Stimulated activated CD8-positive, alpha-beta memory T cell treated with anti-CD3 and anti-CD28 coated beads, Interleukin-7, amount 100 ng/mL, for 48 hours (primary cell): ENCODE results near the gene HNRNPL.
A peak's percentile ranks its signal among the peaks of the same experiment; 100 is the strongest.
"Not testable (repeated sequence)": the region's sequence is repeated elsewhere in the genome, so short reads cannot be mapped to it uniquely, and the experiment has no call there.

Experiments
- DNase-seq, 2 donors: peaks; one replicate each; pipeline ENCODE4 v3.0.0-alpha.2; 2020; ENCODE audit warnings: low read depth in 1 of 2; ENCODE audit errors: extremely low read depth in 1 of 2

Gene HNRNPL

DNA sequence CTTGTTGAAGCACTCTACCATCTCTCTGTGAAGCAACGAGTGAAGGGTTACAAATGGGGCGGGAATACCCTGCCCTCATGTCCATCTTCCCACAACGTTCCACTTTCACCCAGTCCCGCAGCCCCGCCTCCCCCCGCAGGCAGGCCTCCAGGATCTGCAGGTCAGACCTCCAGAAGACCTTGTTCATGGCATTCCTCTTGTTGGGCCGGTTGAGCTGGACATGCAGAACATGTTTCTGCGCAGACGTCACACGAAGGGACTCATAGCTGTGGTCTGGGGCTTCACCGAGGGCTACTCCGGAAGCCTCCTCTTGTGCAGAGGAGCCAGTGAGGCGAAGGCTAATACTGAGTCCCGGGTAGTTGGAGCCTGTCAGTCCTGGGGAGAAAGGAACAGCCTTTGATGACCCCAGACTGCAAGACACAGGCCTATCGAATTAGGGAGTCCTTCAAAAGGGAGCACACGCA, 18.6 kb downstream of the HNRNPL start:
- DNase-seq: peak in 1 of 2 donors; percentile 25

DNA sequence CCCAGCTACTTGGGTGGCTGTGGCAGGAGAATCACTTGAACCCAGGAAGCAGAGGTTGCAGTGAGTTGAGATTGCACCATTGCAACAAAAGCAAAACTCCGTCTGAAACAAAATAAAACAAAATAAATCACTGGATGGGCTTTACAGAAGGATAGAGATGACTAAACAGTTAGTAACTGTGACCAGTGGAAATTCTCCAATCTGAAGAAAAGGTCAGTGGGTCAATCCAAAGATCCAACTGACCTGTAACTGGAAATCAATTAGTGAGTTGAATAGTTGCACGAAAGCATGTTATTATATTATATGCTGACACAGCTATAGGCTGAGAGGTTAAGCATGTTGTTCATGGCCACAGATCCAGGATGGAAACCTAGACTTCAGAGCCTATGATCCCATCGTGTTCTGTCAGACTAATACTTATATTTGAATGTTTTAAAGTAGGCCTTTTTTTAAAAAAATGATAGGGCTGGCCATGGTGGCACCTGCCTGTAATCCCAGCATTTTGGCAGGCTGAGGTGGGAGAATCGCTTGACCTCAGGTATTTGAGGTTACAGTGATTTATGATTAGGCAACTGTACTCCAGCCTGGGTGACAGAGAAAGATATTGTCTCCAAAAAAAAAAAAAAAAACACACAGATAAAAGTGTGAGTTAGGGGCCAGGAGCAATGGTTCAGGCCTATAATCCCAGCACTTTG, 19.6 kb downstream of the HNRNPL start:
- no peak for DNase-seq

DNA sequence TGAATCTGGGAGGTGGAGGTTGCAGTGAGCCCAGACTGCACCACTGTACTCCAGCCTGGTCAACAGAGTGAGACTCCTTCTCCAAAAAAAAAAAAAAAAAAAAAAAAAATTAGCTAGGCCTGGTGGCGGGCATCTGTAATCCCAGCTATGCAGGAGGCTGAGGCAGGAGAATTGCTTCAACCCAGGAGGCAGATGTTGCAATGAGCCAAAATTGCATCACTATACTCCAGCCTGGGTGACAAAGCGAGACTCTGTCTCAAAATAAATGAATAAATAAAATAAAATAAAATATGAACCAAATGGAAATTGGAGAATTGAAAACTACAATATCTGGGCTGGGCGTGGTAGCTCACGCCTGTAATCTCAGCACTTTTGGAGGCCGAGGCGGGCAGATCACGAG, 20.6 kb downstream of the HNRNPL start:
- not testable (repeated sequence) for DNase-seq

DNA sequence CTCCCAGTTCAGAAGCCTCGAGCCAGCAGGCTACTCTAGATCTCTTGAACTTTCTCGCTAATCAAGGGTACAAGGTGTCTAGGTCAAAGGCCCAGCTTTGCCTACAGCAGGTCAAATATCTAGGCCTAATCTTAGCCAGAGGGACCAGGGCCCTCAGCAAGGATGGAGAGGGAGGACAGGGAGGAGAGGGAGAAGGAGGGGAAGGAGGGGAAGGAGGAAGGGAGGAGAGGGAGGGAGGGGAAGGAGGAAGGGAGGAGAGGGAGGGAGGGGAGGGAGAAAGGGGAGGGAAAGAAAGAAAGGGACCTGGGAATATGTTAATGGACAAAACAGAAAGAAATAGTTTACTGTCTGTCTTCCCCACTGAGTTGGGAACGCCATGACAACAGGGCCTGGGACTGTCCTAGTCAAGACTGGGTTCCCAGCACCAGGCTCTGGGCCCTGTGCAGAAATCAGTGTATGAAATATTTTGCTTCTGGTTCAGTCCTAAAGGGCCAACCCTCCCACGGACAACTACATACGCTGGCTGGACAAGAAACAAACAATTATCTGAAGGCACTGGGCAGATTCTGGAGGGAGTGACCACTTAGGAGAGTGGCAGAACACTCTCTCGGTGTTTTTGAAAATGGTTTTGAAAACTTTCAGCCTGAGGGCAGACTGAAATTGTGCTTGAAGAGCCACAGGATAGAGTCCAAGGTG, 22.8 kb downstream of the HNRNPL start:
- DNase-seq: no peak

DNA sequence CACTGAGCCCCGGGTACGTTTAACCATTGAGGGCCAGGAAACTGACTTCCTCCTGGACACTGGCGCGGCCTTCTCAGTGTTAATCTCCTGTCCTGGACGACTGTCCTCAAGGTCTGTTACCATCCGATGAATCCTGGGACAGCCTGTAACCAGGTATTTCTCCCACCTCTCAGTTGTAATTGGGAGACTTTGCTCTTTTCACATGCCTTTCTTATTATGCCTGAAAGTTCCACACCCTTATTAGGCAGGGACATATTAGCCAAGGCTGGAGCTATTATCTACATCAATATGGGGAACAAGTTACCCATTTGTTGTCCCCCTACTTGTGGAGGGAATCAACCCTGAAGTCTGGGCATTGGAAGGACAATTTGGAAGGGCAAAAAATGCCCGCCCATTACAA, 23.9 kb downstream of the HNRNPL start:
- not testable (repeated sequence) for DNase-seq

DNA sequence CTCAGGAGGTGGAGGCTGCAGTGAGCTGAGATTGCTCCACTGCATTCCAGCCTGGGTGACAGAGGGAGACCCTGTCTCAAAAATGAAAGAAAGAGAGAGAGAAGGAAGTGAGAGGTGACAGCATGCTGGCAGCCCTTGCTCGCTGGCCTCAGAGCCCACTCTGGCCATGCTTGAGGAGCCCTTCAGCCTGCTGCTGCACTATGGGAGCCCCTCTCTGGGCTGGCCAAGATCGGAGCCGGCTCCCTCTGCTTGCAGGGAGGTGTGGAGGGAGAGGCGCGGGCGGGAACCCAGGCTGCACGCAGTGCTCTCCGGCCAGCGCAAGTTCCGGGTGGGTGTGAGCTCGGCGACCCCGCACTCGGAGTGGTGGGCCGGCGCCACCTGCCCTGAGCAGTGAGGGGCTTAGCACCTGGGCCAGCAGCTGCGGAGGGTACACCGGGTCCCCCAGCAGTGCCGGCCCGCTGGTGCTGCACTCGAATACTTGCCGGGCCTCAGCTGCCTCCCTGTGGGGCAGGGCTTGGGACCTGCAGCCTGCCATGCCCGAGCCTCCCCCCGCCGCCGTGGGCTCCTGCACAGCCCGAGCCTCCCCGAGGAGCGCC, 28.5 kb downstream of the HNRNPL start:
- not testable (repeated sequence) for DNase-seq

DNA sequence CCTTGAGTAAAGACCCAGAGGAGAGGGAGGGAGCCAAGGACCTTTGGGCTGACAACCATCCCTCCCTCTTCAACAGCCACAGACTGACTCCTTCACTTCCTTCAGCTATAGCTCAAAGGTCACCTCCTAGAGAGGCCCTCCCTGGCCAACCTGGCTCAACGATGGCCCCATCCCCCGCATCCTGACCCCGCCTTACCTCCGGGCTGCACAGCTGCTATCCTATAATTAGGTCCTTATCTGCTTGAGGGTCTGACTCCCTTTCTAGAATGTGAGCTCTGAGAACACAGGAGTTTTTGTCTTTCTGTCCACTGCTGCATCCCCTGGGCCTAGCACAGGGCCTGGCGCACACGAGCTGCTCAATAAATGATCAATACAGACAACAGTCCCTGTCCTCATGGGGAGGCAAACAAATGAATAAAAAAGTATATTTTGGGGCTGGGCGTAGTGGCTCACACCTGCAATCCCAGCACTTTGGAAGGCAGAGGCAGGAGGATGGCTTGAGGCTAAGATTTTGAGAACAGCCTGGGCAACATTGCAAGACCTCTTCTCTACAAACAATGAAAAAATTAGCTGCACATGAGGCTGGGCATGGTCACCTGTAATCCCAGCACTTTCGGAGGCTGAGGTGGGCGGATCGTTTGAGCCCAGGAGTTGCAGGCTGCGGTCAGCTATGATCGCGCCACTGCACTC, 30.4 kb downstream of the HNRNPL start:
- no peak for DNase-seq

DNA sequence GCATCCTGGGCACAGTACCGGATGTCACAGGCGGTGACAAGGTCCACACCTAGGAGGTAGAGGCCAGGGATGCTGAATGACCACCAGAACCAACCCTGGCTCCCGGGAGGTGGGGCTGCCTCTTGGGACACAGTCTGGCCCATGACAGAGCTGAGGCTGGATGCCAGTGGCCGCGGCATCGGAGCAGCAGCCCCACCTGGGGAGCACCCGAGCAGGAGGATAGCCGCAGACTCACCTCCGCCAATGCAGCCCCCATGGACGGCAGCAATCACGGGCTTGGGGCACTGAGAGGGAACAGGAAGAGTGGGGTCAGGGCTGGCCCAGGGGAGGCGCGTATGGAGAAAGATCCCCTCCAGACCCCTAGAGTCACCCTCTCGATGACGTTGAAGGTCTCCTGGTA, 32.7 kb downstream of the HNRNPL start:
- DNase-seq: no peak

DNA sequence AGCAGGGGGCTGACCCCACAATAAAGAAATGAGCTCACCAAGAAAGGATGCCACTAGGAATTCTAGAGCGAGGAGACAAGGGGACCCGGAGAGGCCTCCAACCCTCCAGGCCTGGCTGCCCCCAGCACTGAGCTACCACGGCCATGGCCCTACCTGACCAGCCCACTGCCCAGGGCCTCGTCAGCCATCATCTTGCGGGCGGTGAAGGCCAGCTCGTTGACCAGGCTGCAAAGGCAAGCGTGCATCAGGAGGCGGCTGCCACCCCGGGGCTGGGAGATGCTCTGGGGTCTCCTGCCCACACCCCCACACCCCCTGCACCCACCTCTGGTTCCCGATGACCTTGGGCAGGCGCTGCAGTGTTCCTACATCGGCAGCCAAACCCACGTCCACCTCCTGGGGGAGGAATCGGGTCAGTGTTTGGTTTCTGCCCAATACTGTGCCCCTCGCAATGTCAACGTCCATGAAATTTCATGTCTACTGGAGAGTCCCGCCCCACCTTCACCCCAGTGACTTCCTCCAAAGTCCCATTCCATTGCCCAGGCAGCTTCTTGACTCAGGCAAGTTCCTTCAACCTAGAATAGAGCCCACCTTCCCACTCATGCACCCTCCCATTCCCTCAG, 33.5 kb downstream of the HNRNPL start:
- no peak for DNase-seq

DNA sequence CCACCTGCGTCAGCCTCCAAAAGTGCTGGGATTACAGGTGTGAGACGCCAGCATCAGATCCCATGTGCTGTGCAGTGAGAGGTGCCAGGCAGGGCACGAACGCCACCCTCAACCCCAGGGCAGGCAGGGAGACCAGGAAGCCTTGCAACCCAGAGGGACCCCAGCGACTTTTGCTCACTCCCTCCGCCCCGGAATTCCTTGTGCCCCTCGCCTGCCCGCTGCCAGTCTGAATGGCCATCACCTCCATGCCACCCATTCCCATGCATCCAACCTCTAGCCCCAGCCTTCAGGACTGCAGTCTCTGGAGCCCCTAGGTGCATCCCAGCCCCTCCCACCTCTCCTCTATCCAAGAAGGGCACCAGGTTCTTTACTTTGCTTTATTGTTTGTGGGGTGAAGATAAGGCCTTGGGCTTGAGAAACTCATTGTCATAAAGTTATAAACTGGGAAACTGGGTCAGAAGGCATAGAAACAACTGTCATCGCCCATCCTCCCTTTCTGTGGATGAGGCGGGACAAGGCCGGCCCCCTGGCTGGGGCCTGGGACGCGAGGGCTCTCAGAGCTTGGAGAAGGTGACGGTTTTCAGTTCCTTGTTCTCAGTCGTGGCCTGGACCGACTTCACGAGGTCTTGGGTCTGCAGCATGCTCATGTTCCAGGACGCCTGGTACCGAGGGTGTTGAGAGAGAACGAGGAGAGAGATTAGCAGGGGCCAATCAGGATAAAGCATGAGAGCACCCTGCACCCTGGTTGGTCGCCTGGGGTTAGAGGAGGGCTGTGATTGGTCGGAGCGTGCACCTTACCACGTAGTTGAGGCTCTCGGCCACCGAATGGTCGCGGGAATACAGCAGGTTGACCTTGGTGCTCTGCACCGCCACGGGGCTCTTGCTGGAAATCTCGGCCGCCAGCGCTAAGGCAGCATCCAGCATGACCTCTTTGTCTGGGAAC, 34.5 kb downstream of the HNRNPL start:
- DNase-seq: no peak

DNA sequence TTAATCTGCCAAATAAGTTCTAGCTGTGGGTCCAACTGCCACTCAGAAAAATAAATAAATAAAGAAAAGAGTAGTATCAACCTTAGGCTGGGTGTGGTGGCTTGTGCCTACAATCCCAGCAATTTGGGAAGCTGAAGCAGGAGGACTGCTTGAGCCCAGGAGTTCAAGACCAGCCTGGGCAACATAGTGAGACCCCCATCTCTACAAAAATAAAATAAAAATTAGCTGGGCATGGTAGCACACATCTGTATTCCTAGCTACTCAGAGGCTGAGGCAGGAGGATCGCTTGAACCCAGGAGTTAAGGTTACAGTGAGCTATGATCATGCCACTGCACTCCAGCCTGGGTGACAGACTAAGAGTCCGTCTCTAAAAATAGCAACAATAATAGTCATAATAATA, 35.9 kb downstream of the HNRNPL start:
- not testable (repeated sequence) for DNase-seq

DNA sequence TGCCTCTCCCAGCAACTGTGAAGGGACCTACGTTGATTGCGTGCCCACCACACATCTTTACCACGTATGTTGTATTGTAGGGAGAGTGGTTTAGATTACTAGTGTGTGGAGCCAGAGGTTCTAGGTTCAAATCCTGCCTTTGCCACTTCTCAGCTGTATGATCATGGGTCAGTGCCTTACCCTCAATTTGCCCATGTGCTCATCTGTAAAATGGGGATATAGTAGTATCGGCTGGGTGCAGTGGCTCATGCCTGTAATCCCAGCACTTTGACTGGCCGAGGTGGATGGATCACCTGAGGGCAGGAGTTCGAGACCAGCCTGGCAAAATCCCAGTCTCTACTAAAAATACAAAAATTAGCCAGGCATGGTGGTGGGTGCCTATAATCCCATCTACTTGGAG, 36.5 kb downstream of the HNRNPL start:
- no peak for DNase-seq

DNA sequence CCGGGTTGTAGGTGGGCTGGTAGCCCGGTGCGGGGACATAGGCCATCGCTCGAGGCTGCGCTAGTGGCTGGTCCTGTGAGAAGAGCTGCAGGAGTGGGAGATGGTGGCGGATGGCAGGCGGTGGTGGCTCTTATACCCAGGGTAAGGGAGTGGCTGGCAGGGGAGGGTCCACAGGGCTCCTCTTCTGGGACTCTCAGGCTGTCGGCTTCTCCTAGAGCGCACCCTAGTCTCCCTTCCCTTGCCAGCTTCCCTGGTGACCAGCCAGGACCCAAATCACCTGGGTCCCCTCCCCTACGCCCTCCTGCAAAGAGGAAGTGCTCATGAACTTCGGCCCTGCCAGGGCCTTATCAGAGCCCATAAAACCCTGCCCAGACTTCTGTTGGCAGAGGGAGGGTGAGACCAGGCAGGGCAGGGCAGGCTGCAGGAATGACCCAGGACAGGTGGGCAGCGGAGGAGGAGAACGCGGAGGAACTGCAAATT, 36.9 kb downstream of the HNRNPL start, which contains the start of gene LGALS4:
LGALS4 (minus strand) TSS at position 105 of the 480 bp plus-strand sequence; CDS start at position 46, 59 bp downstream.
- DNase-seq: no peak

DNA sequence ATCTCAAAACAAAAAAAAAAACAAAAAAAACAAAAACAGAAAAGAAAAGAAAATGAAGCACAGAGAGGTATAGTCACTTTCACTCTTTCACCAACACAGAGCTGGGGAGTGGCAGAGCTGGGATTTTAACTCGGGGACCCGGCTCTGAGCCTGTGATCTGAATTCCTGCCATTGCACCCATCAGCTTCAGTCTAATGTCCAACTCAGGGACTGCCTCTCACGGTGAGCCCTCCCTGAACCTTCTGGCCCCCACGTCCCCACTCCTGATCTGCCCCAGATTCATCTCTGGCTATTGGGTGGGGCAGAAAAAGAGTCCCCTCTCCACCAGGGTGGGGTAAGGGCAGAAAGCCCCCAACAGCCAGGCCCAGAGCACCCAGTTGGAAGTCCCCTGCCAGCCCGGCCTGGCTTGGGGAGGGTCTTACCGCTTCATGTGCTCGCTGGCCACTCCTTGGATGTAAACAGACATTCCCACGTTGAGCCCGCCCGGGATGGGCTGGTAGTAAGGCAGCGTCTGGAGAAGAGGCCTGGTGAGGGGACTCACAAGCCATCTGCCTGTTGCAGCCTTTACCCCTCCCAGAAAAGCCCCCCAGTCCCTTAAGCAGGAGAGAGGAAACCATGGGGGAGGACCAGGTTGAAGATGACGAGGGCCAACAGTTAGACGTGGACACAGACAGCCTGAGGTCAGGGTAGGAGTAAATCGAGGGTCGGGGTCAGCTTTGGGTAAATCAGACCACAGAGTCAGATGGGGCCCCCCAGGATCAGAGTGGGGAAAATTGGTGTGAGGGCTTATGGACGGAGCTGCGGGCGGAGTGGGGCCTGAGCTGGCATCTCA, 37.6 kb downstream of the HNRNPL start:
- no peak for DNase-seq

DNA sequence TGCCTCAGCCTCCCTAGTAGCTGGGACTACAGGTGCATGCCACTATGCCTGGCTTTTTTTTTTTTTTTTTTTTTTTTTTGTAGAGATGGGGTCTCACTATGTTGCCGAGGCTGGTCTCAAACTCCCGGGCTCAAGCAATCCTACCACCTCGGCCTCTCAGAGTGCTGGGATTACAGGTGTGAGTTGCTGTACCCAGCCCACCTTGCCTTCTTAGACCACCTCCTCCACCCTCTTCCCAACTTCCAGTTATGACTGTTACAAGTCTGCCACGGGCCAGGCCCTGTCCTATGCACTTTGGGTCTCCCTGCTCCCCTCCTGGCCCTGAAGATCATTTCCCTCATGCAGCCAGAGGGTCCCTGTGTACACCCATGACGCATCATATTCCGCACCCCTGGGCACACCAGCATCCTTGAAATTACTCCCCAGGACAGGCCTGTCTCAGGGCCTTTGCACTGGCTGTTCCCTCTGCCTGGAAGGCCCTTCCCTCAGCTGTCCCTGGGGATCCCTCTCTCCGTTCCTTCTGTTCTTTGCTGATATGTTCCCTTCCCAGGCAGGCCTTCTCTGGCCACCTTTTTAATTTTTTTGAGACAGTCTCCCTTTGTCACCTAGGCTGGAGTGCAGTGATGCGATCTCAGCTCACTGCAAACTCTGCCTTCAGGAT, 40.1 kb downstream of the HNRNPL start:
- DNase-seq: no peak

DNA sequence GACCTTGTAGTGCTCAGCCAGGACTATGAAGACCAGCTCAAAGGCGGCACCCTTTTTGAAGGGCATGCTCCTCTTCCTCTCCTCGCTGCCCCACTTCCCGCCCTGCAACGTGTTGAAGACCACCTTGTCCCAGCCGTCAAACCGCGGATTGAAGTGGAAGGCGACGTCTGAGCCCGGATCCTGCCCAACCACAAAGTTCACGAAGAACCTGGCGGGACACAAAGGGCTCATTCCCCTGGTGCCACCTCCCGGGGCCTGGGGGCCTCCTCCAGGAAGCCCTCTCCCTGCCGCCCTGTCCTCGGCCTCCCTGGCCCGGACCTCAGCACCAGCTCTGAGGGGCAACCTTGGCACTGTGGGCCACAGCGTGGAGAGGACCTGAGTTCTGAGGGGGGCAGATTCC, 41.0 kb downstream of the HNRNPL start:
- DNase-seq: no peak

DNA sequence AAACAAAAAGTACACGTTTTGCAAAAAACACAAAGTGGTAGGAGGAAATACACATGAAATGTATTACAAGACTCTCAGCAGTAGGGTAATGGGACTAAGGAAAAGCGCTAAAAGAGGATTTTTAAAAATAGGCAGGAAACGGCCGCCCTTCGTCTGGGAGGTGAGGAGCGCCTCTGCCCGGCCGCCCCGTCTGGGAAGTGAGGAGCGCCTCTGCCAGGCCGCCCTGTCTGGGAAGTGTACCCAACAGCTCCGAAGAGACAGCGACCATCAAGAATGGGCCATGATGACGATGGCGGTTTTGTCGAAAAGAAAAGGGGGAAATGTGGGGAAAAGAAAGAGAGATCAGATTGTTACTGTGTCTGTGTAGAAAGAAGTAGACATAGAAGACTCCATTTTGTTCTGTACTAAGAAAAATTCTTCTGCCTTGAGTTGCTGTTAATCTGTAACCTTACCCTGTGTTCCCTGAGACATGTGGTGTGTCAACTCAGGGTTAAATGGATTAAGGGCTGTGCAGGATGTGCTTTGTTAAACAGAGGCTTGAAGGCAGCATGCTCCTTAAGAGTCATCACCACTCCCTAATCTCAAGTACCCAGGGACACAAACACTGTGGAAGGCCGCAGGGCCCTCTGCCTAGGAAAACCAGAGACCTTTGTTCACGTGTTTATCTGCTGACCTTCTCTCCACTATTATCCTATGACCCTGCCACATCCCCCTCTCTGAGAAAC, 42.2 kb downstream of the HNRNPL start:
- DNase-seq: not testable (repeated sequence)

DNA sequence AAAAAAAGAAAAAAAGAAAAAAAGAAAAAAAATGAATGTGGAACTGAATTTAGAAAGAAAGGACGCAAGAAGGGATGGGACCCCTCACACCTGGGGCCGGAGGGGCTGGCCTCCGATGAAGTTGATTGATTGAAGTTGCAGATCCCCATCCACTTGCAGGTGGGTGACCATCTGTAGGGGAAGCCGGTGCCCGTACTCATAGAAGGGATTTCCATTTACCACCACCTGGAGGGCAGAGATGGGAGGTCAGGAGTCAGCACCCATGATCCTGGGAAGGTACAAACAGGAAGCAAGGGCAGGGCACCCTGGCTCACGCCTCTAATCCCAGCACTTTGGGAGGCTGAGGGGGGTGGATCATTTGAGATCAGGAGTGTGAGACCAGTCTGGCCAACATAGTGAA, 43.4 kb downstream of the HNRNPL start:
- DNase-seq: no peak
